Measurements from ENCODE around the gene TSPAN31.

The TSPAN31 gene

GRCh38 chr12:57797933-57798332 is 53.1 kb downstream of the TSPAN31 start:
- no peak for DNase-seq

Measured in COR-L47 (cell line).